ENCODE results near the gene FUBP3. TPM values are rescaled to one million over a fixed set of nuclear protein-coding genes. Genes with fewer than 3 reads are reported as not detected.

FUBP3 gene
- total and polyA plus RNA-seq, 2 experiments from 2014 or later, result 82.0 to 115 TPM

- Histone ChIP-seq H3K27me3 (no peaks in the 10 kb centered on the region), H3K4me1 (ENCODE audit: low read depth) (peaks cover 4% of the 10 kb centered on the region), H3K36me3 (peaks cover 60% of the 10 kb centered on the region), H3K9me3 (ENCODE audit: low read depth) (no peaks in the 10 kb centered on the region), H3K4me3 (no peak overlapping the region), H3K27ac (no peak overlapping the region)
- TF ChIP-seq, protein P1, sequence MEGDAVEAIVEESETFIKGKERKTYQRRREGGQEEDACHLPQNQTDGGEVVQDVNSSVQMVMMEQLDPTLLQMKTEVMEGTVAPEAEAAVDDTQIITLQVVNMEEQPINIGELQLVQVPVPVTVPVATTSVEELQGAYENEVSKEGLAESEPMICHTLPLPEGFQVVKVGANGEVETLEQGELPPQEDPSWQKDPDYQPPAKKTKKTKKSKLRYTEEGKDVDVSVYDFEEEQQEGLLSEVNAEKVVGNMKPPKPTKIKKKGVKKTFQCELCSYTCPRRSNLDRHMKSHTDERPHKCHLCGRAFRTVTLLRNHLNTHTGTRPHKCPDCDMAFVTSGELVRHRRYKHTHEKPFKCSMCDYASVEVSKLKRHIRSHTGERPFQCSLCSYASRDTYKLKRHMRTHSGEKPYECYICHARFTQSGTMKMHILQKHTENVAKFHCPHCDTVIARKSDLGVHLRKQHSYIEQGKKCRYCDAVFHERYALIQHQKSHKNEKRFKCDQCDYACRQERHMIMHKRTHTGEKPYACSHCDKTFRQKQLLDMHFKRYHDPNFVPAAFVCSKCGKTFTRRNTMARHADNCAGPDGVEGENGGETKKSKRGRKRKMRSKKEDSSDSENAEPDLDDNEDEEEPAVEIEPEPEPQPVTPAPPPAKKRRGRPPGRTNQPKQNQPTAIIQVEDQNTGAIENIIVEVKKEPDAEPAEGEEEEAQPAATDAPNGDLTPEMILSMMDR (IDR thresholded peaks at IDR 0.05; ENCODE audit: low read depth, low read length), result no peak
- no peak for DNase-seq (ENCODE audit: low read depth in 1 of 2, low spot score in 1 of 2)
These were observed 44.1 kb downstream of the FUBP3 start for GRCh38 chr9:130623466-130623865.

DNA sequence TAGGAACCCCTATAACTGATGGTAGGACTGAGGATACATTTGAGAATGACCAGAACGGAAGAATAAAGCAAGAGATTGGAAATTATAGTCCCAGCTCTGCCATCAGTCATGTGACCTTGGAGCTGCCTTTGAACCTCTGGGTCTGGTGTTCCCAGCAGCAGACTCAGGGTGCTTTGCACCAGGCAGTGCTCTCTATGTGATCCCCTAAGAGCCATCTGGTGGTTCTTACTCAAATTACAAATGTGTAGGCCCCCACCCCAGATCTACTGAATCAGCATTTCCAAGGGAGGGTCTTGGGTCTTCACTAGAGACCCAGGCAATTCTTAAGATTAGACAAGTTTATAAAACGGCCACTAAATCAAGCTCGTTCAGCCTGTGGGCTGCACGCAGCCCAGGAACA, 44.8 kb downstream of the FUBP3 start:
- DNase-seq (ENCODE audit: low read depth in 1 of 2, low spot score in 1 of 2), result no peak
- H3K27ac ChIP-seq, result no peak overlapping the region
- peaks cover 55% of the 10 kb centered on the region for H3K36me3 ChIP-seq
- H3K4me1 ChIP-seq (ENCODE audit: low read depth), result peaks cover 4% of the 10 kb centered on the region
- no peak overlapping the region for H3K4me3 ChIP-seq
- H3K9me3 ChIP-seq (ENCODE audit: low read depth), result no peaks in the 10 kb centered on the region
- H3K27me3 ChIP-seq, result no peaks in the 10 kb centered on the region
- TF ChIP-seq, protein P1 (IDR thresholded peaks at IDR 0.05; ENCODE audit: low read depth, low read length), result no peak

GRCh38 chr9:130626249-130626996, 47.0 kb downstream of the FUBP3 start:
- Histone ChIP-seq H3K36me3 (peaks cover 50% of the 10 kb centered on the region), H3K27ac (peak overlapping the region; percentile 47), H3K9me3 (ENCODE audit: low read depth) (no peaks in the 10 kb centered on the region), H3K4me3 (no peak overlapping the region), H3K4me1 (ENCODE audit: low read depth) (peaks cover 4% of the 10 kb centered on the region), H3K27me3 (no peaks in the 10 kb centered on the region)
- TF ChIP-seq, protein P1 (IDR thresholded peaks at IDR 0.05; ENCODE audit: low read depth, low read length), result no peak
- peak in 1 of 2 donors; percentile 29 for DNase-seq (ENCODE audit: low read depth in 1 of 2, low spot score in 1 of 2)

DNA sequence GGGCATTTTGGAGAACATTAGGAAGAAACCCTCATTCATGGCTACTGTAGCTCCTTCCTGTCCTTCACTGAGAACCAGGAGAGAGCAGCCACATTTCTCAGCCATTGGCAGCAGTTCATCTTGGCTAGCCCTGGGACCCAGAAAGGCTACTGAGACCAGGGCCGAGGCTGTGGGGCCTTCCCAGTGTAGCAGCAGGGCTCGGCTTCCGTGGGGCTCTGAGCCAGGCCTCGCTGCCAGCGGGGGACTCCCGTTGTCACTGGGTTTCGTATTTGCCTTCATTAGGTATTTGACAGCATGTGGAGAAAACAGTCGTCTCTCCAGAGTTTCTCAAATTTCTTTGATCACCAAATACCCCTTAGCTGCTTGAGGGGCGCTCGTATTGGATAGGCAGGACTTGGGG, 47.7 kb downstream of the FUBP3 start:
- Histone ChIP-seq H3K36me3 (peaks cover 54% of the 10 kb centered on the region), H3K4me1 (ENCODE audit: low read depth) (peaks cover 4% of the 10 kb centered on the region), H3K27me3 (no peaks in the 10 kb centered on the region), H3K27ac (peak overlapping the region; percentile 47), H3K4me3 (no peak overlapping the region), H3K9me3 (ENCODE audit: low read depth) (no peaks in the 10 kb centered on the region)
- TF ChIP-seq, protein P1 (IDR thresholded peaks at IDR 0.05; ENCODE audit: low read depth, low read length), result no peak
- no peak for DNase-seq (ENCODE audit: low read depth in 1 of 2, low spot score in 1 of 2)

DNA sequence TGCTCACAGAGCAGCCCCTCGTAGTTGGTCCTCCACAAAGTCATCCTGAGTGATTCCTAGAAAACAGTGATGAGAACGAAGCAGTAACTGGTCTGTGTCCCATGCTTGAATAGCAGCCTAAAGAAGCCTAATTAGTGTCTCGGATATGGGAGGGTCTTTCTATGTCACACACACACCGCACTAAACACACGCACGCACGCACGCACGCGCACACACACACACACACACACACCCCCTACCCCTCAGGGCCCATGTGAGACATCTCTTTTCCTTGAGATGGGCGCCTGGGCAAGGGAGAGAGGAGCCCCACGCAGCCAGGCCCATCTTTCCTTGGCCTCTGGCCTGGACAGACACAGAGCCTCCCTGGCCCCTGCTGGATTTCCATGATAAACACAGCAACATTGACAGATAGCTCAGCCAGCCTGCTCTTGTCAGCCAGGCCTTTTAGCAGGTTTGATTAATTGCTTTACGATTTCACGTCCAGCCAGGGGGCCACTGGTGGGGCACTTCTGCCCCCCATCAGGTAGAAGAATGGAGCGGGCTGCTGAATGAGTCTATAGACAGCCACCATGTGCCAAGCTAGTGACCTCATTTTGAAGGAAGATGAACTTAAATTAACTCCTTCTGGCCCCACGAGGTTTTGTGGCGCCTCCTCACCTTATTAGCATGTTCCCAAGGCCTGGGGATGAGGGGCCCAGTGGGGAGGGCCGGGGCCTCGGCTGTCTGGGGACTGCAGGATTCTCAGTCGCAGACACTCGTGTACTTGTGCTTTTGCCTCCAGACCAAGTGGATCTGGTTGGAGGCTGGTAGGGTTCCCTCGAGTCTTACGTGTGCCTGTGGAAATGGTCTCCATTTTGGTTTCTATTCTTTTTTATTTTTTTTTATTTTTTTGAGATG, 48.8 kb downstream of the FUBP3 start:
- Histone ChIP-seq H3K4me3 (no peak overlapping the region), H3K9me3 (ENCODE audit: low read depth) (no peaks in the 10 kb centered on the region), H3K27me3 (no peaks in the 10 kb centered on the region), H3K27ac (peak overlapping the region; percentile 47), H3K4me1 (ENCODE audit: low read depth) (peaks cover 4% of the 10 kb centered on the region), H3K36me3 (peaks cover 54% of the 10 kb centered on the region)
- DNase-seq (ENCODE audit: low read depth in 1 of 2, low spot score in 1 of 2), result no peak
- TF ChIP-seq, protein P1 (IDR thresholded peaks at IDR 0.05; ENCODE audit: low read depth, low read length), result no peak
